ENCODE data around the gene CDK2AP2.
A peak's percentile ranks its signal among the peaks of the same experiment; 100 is the strongest.

Gene CDK2AP2

DNA sequence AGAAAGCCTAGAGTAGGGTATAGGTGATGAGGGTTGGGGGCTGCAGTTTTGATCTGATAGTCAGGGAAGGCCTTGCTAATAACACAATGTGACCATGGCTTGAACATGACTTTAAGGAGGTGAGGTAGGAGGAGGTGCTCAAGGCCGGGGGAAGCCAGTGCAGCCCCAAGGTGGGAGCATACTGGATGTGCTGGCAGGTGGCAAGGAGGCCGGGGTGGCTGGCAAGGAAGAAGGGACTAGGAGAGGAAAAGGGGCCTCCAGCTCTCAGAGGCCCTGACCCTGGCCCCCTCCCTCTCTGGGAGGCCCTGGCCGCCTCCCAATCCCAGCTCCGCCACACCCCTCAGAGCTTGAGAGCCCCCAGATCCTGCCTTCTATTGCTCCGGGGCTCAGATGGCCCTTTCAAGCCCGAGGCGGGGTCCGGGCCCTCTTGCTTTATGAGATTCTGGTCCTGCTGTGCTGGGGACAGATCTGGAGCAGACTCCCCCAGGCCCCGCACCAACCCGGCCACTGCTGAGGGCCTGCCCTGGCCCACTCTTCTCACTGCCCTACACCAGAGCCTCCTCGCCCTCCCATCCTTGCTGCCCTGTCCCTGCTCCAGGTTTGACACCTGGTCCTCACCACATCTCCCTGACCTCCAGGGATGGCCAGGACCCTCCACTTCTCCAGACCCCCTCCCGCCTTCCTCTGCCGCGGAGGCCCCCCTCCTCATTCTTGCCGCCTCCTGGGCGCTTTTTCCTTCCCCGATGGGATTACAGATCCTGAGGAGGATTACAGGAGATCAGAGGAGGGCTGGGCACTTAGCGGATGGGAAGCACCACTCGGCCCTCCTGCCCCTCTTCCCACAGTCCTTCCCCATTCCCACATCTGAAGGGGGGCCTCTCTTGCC lies 4.6 kb downstream of the CDK2AP2 start:
- CTCF ChIA-PET, result no interaction called here
- no peak for DNase-seq
- Mint-ChIP-seq H3K36me3 (peaks cover 34% of the 10 kb centered on the region), H3K4me3 (peak overlapping the region; percentile 68), H3K27me3 (no peaks in the 10 kb centered on the region), H3K4me1 (peaks cover 47% of the 10 kb centered on the region), H3K27ac (no peak overlapping the region), H3K9me3 (no peaks in the 10 kb centered on the region)

DNA sequence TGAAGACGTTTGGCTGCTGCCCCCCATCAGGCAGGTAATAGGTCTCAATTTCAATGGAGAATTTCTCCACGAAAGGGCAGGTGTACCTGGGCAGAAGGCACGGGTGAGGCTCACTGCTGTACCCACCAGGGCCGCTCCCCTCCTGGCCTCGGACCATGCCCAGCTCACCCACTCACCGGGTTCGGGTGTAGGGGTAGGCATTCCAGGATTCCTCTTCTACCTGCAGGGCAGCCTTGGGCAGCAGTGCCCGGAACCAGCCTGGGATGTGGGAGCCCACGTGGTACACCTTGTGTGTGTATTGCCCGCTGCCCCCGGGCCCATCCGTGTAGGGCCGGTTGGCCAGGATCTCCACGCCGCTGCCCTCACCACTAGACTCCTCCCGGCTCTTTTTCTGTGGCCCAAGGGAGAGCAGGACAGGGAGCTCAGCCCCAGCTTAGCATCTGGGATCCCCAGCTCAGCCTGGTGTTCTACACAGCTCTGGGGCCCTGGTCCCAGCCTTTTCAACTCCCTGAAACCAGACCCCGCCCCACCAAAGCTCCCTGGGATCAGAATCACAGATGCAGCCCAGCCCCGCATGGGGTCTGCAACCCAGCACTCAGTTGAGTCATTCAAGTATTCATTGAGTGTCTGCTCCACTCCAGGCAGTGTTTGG lies 5.5 kb downstream of the CDK2AP2 start:
- Mint-ChIP-seq H3K4me1 (peaks cover 47% of the 10 kb centered on the region), H3K36me3 (peaks cover 34% of the 10 kb centered on the region), H3K4me3 (peak overlapping the region; percentile 53), H3K27ac (no peak overlapping the region), H3K9me3 (no peaks in the 10 kb centered on the region), H3K27me3 (no peaks in the 10 kb centered on the region)
- DNase-seq, result no peak
- CTCF ChIA-PET, result no interaction called here

DNA sequence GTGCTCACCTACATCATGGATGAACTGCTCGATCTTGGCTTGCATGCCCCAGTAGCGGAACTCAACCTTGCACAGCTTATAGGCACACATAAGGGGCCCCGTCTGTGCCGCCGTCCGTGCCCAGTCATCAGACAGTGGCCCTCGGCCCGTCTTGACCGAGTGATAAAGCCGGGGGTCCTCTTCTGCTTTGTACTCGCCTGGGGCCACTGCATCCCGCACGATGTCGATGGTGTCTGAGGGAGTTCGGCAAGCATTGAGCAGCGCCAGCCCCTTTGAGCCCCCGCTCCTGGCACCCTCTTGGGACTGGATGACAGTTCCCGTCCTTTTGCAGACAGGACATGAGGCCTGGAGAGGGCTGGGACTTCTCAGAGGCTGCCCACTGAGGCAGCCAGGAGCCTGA lies 6.1 kb downstream of the CDK2AP2 start:
- peaks cover 30% of the 10 kb centered on the region for H3K36me3 Mint-ChIP-seq
- H3K9me3 Mint-ChIP-seq, result no peaks in the 10 kb centered on the region
- no peak overlapping the region for H3K27ac Mint-ChIP-seq
- DNase-seq, result no peak
- CTCF ChIA-PET, result no interaction called here
- peaks cover 41% of the 10 kb centered on the region for H3K4me1 Mint-ChIP-seq
- no peak overlapping the region for H3K4me3 Mint-ChIP-seq
- no peaks in the 10 kb centered on the region for H3K27me3 Mint-ChIP-seq

DNA sequence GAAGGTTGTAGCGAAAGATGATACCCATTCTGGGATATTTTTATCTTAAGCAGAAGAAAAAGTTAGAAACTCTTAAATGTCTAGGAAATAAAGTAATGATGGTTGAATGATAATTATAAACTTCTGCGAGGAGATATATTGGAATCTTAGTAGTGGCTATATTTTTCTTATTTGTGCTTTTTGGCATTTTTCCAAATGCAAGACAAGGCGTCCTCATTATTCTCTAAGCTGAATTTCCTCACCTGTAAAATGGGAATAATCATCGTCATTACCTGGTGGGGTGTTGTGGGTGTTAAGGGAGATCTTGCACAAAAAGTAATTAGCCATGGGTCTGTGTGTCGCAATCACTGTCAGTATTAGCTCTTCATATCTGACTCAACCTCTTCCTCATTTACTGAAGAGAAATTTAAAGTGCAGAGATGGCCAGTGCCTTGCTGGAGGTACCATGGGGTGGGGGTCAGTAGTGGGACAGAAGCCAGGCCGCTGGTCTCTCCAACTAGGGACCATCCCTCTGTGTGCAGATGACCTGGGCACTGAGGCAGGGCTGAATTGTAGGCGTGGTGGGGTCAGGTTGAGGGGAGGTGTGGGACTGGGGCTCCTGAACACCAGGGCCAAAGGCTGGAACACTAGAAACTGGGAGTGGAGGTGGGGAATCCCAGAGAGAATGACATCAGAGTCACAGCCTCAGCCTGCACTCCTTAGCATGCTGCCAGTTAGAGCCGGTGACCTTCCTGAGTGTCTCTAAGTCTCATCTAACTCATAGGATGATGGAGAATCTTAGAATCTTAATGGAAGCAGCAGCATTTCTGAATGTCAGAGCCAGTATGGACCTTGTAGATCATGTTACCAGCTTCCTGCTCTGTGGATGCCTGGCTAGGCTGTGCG lies 6.9 kb downstream of the CDK2AP2 start:
- Mint-ChIP-seq H3K36me3 (peaks cover 27% of the 10 kb centered on the region), H3K4me3 (no peak overlapping the region), H3K27ac (peak overlapping the region; percentile 13), H3K4me1 (peaks cover 34% of the 10 kb centered on the region), H3K9me3 (no peaks in the 10 kb centered on the region), H3K27me3 (no peaks in the 10 kb centered on the region)
- DNase-seq, result no peak
- CTCF ChIA-PET, result no interaction called here

DNA sequence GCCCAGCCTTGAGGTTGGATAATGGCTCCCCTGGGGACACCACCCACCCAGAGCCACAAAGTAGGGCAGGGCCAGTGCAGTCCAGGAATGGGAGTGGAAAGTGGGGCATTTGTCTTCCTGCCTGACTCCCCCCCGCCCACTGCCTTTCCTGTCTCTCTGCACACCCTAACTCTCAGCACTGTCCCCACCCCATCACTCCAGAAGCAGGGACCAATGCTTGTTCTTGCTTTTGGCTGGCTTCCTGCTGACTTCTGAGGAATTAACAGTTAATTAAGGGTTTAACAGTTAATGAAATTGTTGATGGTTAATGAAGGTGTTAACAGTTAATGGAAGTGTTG lies 7.5 kb downstream of the CDK2AP2 start:
- Mint-ChIP-seq H3K27me3 (no peaks in the 10 kb centered on the region), H3K36me3 (peaks cover 33% of the 10 kb centered on the region), H3K27ac (peak overlapping the region; percentile 13), H3K4me1 (peaks cover 27% of the 10 kb centered on the region), H3K9me3 (no peaks in the 10 kb centered on the region), H3K4me3 (no peak overlapping the region)
- no peak for DNase-seq
- CTCF ChIA-PET, result no interaction called here

DNA sequence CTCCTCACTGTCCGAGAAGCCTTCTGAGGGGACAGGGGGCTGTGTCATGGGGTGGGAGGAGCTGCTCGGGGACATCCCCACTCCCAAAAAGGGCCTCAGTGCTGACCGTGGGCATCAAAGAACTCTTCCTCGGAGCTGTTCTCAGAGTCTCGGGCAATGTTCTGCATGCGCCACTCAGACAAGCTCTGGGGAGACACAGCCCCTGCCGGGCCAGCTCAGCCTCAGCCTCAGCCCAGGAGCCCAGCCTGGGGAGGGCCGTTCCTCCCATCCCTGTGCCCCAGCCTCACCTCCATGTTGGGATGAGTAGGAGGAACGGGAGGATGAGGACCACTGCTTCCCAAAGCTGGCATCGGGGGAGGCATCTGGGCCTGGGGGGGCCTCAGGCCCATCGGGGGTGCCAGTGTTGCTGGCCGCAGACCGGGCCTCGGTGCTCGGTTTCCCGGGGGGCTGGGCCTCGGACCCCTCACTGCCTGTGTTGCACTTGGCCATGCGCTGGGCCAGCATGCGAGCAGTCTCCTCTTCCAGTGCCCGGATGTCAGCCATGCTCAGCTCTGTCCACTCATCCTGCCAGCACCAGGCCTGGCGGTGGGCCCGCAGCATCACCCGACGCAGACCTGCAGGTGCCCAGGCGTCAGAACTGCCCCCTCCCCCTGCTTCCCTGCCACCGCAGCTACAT lies 8.0 kb downstream of the CDK2AP2 start:
- CTCF ChIA-PET, result no interaction called here
- no peak overlapping the region for H3K27ac Mint-ChIP-seq

DNA sequence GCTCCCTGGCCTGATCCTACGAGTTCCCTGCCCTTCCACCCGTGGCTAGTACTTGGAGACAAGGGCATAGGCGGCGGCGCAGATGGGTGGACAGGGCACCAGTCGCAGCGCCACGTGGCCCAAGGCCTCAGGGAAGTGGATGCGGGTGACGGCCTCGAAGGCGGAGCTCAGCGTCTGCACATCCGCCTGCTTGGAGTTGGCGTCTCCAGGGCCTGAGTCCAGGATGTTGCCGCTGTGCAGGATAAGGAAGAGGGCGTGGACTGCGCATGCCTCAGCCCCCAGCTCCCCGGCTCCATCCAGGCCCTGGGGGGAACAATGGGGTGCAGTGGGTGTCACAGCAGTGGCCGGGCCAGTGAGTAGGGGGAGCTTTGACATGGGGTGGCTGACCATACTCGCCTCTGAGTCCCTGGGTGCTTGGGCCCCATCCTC lies 9.4 kb downstream of the CDK2AP2 start:
- Mint-ChIP-seq H3K9me3 (no peaks in the 10 kb centered on the region), H3K27ac (no peak overlapping the region), H3K4me1 (peaks cover 20% of the 10 kb centered on the region), H3K27me3 (no peaks in the 10 kb centered on the region), H3K4me3 (no peak overlapping the region), H3K36me3 (peaks cover 36% of the 10 kb centered on the region)
- CTCF ChIA-PET, result no interaction called here
- no peak for DNase-seq

More for the DNA sequence above, 8.0 kb downstream of the CDK2AP2 start:
- H3K4me3 Mint-ChIP-seq, result no peak overlapping the region
- DNase-seq, result no peak
- H3K27me3 Mint-ChIP-seq, result no peaks in the 10 kb centered on the region
- H3K9me3 Mint-ChIP-seq, result no peaks in the 10 kb centered on the region
- peaks cover 26% of the 10 kb centered on the region for H3K4me1 Mint-ChIP-seq
- H3K36me3 Mint-ChIP-seq, result peaks cover 33% of the 10 kb centered on the region

DNA sequence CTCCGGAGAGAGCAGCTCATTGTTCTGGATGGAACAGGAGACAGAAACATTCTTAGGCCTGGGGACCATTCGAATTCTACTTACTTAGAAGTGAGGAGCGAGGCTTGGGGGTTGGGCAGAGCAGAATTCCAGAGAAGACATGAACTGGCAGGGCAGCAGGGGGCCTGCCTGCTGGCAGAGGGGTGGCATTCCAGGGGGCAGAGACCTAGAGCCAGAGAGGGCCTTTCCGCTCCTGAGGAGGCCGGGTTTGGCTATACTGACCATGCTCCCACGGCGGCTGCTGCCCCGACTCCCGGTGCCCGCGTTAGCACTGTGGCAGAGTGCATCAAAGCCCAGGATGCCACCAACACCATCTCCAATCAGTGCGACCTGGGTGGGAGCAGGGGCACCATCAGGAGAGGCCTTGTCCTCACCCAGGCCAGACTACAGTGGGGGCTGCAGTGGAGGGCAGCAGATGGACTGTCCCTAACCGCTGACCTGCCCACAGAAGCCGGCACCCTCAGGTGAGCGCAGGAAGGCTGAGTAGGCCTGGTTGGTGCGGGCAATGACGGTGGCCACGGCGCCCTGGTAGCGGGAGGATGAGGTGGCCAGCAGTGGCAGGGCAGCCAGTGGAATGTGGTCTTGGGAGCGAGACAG lies 10.2 kb downstream of the CDK2AP2 start:
- CTCF ChIA-PET, result no interaction called here
- peaks cover 14% of the 10 kb centered on the region for H3K4me1 Mint-ChIP-seq
- no peaks in the 10 kb centered on the region for H3K9me3 Mint-ChIP-seq
- no peak overlapping the region for H3K27ac Mint-ChIP-seq
- peaks cover 37% of the 10 kb centered on the region for H3K36me3 Mint-ChIP-seq
- no peak overlapping the region for H3K4me3 Mint-ChIP-seq
- no peaks in the 10 kb centered on the region for H3K27me3 Mint-ChIP-seq
- no peak for DNase-seq

DNA sequence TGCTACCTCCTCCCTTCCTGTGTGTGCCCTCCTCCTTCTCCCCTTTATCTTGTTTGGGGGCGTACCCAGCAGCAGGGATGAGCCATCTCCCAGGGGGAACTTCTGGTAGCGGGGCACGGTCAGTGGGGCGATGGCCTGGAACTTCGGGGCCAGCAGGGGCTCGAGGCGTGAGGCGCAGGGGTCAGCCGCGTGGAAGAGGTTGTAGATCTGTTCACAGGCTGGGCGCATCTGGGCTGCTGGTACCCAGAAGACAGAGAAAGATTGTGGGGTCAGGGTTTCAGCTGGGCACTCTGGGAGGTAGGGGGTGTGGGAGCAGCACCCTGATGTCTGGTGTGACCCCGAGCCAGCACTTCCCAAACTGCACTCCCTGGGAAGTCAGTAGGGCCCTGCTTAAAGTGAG lies 11.8 kb downstream of the CDK2AP2 start:
- CTCF ChIA-PET, result no interaction called here
- no peak for DNase-seq
- peaks cover 31% of the 10 kb centered on the region for H3K36me3 Mint-ChIP-seq

DNA sequence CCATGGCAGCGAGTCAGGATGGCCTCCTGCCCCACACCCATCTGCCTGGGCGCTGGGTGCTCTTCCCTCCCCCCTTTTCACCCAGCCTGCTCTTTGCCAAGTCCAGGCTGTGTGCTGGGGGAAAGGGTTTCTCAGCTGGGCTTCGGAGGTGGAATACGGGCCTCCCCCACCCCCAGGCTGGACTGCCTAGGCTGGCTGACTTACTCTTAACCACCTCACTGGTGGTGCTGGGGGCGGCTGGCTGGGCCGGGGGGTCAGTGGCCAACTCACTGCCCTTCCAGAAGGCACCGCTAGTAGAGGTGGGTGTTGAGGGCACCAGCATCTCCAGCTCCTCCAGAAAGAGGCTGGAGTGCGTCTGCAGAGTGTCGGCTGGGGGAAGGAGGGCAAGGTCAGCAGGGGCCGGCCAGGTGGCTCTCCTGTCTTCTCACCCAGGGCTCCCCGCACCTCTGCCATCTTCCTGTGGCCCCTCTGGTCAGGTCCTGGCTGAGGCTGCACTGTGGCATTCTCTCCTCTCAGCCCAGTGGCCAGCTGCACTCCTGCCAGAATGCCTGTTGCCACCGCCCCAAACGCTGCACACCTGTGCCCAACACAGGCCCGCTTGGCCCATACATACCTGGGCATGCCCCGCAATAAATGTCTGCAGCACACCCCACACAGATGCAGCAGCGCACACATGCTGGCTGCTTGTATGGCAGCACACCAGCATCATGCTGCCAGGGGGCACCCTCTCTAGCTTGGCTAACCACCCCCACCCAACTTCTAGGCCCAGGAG lies 12.5 kb downstream of the CDK2AP2 start:
- CTCF ChIA-PET, result no interaction called here
- Mint-ChIP-seq H3K36me3 (peaks cover 27% of the 10 kb centered on the region), H3K4me1 (peaks cover under 1% of the 10 kb centered on the region), H3K27ac (no peak overlapping the region), H3K27me3 (no peaks in the 10 kb centered on the region), H3K9me3 (no peaks in the 10 kb centered on the region), H3K4me3 (no peak overlapping the region)
- DNase-seq, result no peak

More for the DNA sequence above, 11.8 kb downstream of the CDK2AP2 start:
- no peak overlapping the region for H3K27ac Mint-ChIP-seq
- peaks cover 7% of the 10 kb centered on the region for H3K4me1 Mint-ChIP-seq
- no peaks in the 10 kb centered on the region for H3K9me3 Mint-ChIP-seq
- no peaks in the 10 kb centered on the region for H3K27me3 Mint-ChIP-seq
- no peak overlapping the region for H3K4me3 Mint-ChIP-seq

DNA sequence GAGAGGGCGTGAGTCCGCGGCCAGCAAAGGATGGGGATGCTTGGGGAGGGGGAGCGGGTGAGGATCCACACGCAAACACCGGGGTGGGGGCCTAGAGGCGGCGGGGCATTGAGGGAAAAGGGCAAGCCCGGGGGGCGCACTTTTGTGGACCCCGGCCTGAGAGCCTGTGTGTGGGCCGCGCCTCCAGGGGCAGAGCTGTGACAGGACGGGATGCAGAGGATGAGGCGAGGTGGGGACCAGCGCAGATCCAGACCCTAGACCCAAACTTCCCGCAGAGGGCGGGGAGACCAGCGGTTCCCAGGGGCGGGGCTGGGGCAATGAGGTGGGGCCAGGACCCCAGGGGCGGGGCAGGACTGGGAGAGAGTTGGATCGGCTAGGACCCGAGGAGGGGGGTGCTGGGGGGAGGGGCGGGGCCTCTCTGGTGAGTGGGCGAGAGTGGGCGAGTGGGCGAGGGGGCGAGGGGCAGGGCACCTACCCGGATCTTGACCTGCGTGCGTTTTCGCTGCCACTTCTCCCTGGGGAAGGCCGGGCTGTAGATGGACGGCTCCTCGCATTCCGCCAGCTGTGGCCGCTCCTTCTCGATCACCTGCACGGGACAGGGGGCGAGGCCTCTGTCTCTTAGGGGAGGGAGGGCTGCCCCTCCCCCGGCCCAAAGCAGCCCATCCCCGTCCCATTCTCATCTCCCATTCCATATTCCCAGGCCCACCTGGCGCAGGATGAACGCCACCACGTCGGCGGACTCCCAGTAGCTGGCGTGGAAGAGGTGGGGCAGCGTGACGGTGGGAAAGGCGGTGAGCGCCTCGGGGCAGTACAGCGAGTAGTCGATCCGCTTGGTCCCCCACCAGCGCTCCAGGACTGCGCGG lies 13.4 kb downstream of the CDK2AP2 start:
- Mint-ChIP-seq H3K4me1 (peaks cover under 1% of the 10 kb centered on the region), H3K36me3 (peaks cover 28% of the 10 kb centered on the region), H3K9me3 (no peaks in the 10 kb centered on the region), H3K4me3 (no peak overlapping the region), H3K27me3 (no peaks in the 10 kb centered on the region), H3K27ac (no peak overlapping the region)
- no peak for DNase-seq
- CTCF ChIA-PET, result no interaction called here

DNA sequence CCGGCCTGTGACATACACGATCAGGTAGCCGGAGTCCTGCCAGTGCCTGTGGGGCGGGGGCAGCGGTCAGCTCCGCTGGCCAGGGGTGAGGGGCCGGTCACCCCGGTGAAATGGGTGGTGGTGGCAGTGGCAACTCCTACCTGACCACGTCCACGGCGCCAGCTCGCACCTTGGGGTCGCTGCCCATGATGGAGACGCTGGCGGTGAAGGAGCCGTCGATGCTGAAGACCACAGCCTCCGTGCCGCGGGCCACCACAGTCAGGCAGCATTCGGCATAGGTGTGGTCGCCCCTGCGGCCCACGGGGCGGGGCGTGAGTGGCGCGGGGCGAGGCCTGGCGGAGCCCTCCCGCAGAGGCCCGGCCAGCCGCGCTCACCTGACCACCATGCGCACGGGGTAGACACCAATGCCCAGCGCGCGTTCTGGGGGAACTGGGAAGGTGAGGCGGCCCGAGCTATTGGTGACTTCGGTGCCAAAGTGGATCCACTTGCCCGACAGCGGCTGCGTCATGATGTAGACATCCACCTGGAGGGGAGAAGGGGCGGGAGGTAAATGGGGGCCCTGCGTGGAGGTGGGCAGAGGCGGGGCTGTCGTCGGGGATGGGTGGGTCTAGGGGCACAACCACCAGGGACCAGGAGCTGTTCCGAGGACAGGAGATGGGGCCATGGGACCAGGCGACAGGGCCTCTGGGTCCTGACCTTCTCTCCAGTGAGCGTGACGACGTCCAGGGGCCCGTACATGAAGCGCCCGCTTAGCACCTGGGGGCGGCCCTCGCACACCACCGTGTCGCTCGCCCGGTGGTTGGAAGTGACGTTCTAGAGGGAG lies 14.2 kb downstream of the CDK2AP2 start:
- no peak overlapping the region for H3K27ac Mint-ChIP-seq
- no peak for DNase-seq
- H3K9me3 Mint-ChIP-seq, result no peaks in the 10 kb centered on the region
- peaks cover 4% of the 10 kb centered on the region for H3K4me1 Mint-ChIP-seq
- H3K27me3 Mint-ChIP-seq, result no peaks in the 10 kb centered on the region
- peaks cover 27% of the 10 kb centered on the region for H3K36me3 Mint-ChIP-seq
- no peak overlapping the region for H3K4me3 Mint-ChIP-seq
- CTCF ChIA-PET, result no interaction called here
